Measurements from ENCODE around the gene PTPN1.

DNA sequence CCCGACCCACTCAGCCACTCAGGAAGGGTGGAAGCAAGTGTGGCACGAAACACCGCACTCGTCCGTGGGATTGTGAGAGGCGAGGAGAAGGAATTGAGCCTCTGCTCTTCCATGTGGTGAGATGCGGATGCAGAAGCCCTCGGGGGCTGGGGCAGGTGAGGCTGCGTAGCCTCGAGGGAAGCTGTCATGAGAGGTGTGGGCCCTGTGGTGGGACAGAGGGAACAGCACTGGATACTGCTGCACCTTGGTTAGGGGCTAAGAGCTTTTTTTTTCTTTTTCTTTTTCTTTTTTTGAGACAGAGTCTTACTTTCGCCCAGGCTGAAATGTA is 86.5 kb downstream of the PTPN1 start:
- TF ChIP-seq GATA2 (IDR thresholded peaks at IDR 0.05; ENCODE audit: low read depth, low read length) (no peak), GATA3 (IDR thresholded peaks at IDR 0.05; ENCODE audit: low read depth, low read length) (no peak)
